ENCODE data around the gene NFATC1. TPM values are rescaled to one million over a fixed set of nuclear protein-coding genes. Genes with fewer than 3 reads are reported as not detected.
A peak's percentile ranks its signal among the peaks of the same experiment; 100 is the strongest.

The NFATC1 gene
- total and polyA plus RNA-seq, 9 donors: 8.4 to 28.3 (median 12.2) TPM

DNA sequence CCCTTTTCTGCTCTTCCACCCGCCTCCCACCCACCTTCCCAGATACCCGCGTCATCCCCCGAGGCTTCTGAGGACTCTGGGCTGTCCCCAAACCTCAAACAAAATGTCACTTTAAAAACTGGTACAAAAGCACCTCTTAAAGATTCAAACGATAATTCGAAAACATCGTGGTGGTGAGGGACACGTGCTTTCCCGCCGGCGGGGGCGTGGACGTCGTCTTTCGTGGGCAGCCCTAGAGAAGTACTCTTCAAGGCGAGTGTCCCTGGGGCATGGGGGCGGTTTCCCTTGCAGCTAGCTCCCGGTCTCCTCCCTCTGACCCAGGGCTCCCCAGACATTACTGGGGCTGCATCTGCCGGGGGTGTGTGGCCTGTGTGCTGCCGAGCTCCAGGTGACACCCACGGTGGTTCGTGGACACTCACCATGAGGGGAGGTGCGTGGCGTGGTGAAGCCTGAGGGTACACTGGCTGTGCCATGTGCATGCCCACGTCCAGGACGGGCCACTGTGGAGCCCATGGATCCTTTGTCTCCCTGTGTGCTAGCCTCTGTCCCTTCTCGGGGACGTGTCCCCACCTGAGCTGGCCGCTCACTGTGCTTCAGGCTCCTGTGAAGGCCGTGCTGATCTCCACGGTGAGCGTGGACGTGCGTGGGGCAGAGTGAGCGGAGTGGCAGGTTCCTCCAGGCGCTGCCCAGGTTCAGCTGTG lies 117.8 kb downstream of the NFATC1 start:
- Histone ChIP-seq H3K9me3 (no peaks in the 10 kb centered on the region), H3K27ac (no peak overlapping the region), H3K27me3 (no peaks in the 10 kb centered on the region), H3K4me3 (no peak overlapping the region), H3K36me3 (no peaks in the 10 kb centered on the region), H3K4me1 (ENCODE audit: insufficient read depth) (no peaks in the 10 kb centered on the region)
- TF ChIP-seq CTCF (IDR thresholded peaks at IDR 0.05) (no peak), POLR2A (IDR thresholded peaks at IDR 0.05) (no peak), EP300 (IDR thresholded peaks at IDR 0.05) (no peak)
- WGBS, 3 donors: 93 to 96% (median 95%) methylated on average over 36 of the region's 36 CpGs
- intact Hi-C loops (cut with DNase I): no loop called here
- peak in 4 of 5 donors; percentile 6 to 26 (median 16) for DNase-seq

- intact Hi-C loops (cut with DNase I): no loop called here
Measured at GRCh38 chr18:79515331-79515730, 119.6 kb downstream of the NFATC1 start.

GRCh38 chr18:79515944-79516351 lies 120.2 kb downstream of the NFATC1 start:
- no peaks in the 10 kb centered on the region for H3K36me3 ChIP-seq
- no peaks in the 10 kb centered on the region for H3K9me3 ChIP-seq
- no peak overlapping the region for H3K27ac ChIP-seq
- no peaks in the 10 kb centered on the region for H3K27me3 ChIP-seq
- WGBS, 3 donors: 85 to 89% (median 85%) methylated on average over 22 of the region's 22 CpGs
- TF ChIP-seq EP300 (IDR thresholded peaks at IDR 0.05): no peak
- no peak for TF ChIP-seq CTCF (IDR thresholded peaks at IDR 0.05)
- no peak for TF ChIP-seq POLR2A (IDR thresholded peaks at IDR 0.05)
- H3K4me3 ChIP-seq: no peak overlapping the region
- peak in 1 of 5 donors; percentile 3 for DNase-seq
- H3K4me1 ChIP-seq (ENCODE audit: insufficient read depth): peaks cover 6% of the 10 kb centered on the region
- intact Hi-C loops (cut with DNase I): no loop called here

More at GRCh38 chr18:79515331-79515730, 119.6 kb downstream of the NFATC1 start:
- no peak for TF ChIP-seq CTCF (IDR thresholded peaks at IDR 0.05)
- no peak for TF ChIP-seq POLR2A (IDR thresholded peaks at IDR 0.05)
- TF ChIP-seq EP300 (IDR thresholded peaks at IDR 0.05): no peak
- WGBS, 3 donors: 83 to 86% (median 85%) methylated on average over 8 of the region's 8 CpGs
- Histone ChIP-seq H3K27ac (no peak overlapping the region), H3K4me3 (no peak overlapping the region), H3K36me3 (no peaks in the 10 kb centered on the region), H3K4me1 (ENCODE audit: insufficient read depth) (peaks cover 6% of the 10 kb centered on the region), H3K9me3 (no peaks in the 10 kb centered on the region), H3K27me3 (no peaks in the 10 kb centered on the region)
- DNase-seq: peak in 1 of 5 donors; percentile 10

GRCh38 chr18:79516441-79516931 lies 120.8 kb downstream of the NFATC1 start:
- H3K4me1 ChIP-seq (ENCODE audit: insufficient read depth): peaks cover 6% of the 10 kb centered on the region
- no peak for DNase-seq
- intact Hi-C loops (cut with DNase I): no loop called here
- H3K36me3 ChIP-seq: no peaks in the 10 kb centered on the region
- H3K27ac ChIP-seq: no peak overlapping the region
- no peaks in the 10 kb centered on the region for H3K27me3 ChIP-seq
- no peaks in the 10 kb centered on the region for H3K9me3 ChIP-seq
- WGBS, 3 donors: 95 to 97% (median 96%) methylated on average over 20 of the region's 20 CpGs
- TF ChIP-seq POLR2A (IDR thresholded peaks at IDR 0.05) (no peak), CTCF (IDR thresholded peaks at IDR 0.05) (no peak), EP300 (IDR thresholded peaks at IDR 0.05) (no peak)
- H3K4me3 ChIP-seq: no peak overlapping the region

Measured in ovary (tissue), 9 donors.